Measurements from ENCODE around the gene ZFAND6.
"Not testable (repeated sequence)": the region's sequence is repeated elsewhere in the genome, so short reads cannot be mapped to it uniquely, and the experiment has no call there.

DNA sequence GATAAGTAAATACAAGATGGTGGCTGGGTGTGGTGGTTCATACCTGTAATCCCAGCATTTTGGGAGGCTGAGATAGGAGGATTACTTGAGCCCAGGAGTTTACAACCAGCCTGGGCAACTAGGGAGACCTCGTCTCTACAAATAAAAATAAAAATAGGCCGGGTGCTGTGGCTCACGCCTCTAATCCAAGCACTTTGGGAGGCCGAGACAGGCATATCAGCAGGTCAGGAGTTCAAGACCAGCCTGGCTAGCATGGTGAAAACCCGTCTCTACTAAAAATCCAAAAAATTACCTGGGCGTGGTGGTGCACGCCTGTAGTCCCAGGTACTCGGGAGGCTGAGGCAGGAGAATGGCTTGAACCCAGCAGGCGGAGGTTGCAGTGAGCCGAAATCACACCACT, 14.3 kb upstream of the ZFAND6 start:
- TF ChIP-seq, protein P1, sequence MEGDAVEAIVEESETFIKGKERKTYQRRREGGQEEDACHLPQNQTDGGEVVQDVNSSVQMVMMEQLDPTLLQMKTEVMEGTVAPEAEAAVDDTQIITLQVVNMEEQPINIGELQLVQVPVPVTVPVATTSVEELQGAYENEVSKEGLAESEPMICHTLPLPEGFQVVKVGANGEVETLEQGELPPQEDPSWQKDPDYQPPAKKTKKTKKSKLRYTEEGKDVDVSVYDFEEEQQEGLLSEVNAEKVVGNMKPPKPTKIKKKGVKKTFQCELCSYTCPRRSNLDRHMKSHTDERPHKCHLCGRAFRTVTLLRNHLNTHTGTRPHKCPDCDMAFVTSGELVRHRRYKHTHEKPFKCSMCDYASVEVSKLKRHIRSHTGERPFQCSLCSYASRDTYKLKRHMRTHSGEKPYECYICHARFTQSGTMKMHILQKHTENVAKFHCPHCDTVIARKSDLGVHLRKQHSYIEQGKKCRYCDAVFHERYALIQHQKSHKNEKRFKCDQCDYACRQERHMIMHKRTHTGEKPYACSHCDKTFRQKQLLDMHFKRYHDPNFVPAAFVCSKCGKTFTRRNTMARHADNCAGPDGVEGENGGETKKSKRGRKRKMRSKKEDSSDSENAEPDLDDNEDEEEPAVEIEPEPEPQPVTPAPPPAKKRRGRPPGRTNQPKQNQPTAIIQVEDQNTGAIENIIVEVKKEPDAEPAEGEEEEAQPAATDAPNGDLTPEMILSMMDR (conservative IDR thresholded peaks at IDR 0.05; ENCODE audit: low read length): not testable (repeated sequence)
- not testable (repeated sequence) for TF ChIP-seq EZH2phosphoT487 (IDR thresholded peaks at IDR 0.05; ENCODE audit: borderline replicate concordance, low read depth, low read length)

All from OCI-LY7 (cell line).